Stomach (tissue), 19 donors: Measurements from ENCODE around the gene GTSF1L. TPM values are rescaled to one million over a fixed set of nuclear protein-coding genes. Genes with fewer than 3 reads are reported as not detected.

Experiments used
- DNase-seq, 2 donors: peaks; one replicate each; pipeline versions ENCODE4 v3.0.0 to v3.0.0-alpha.2; 2013 to 2019
- H3K27ac ChIP-seq, 5 donors: fragments of 200-600 bp in 4 of 5; sonication (generic) in 4 of 5; one replicate each; pipeline ENCODE4 v1.5.1; 2013 to 2019; ENCODE audit warnings: mild to moderate bottlenecking in 1 of 5, moderate library complexity in 1 of 5
- H3K27me3 ChIP-seq, 3 donors: fragments of 200-600 bp; sonication (generic); one replicate each; pipeline ENCODE4 v1.5.1; 2017 to 2019; ENCODE audit warnings: mixed run types in 1 of 3
- H3K36me3 ChIP-seq, 4 donors: fragments of 200-600 bp; sonication (generic); 1 replicate in 3 of 4; 2 replicates in 1 of 4; pipeline ENCODE4 v1.5.1; 2016 to 2019
- H3K4me1 ChIP-seq, 4 donors: fragments of 200-600 bp; sonication (generic); one replicate each; pipeline ENCODE4 v1.5.1; 2016 to 2019
- H3K4me3 ChIP-seq, 4 donors: fragments of 200-600 bp; sonication (generic) in 3 of 4; one replicate each; pipeline ENCODE4 v1.5.1; 2016 to 2019; ENCODE audit warnings: mild to moderate bottlenecking in 1 of 4
- H3K9me3 ChIP-seq, 4 donors: fragments of 200-600 bp; sonication (generic); one replicate each; pipeline ENCODE4 v1.5.1; 2016 to 2019
- EP300 ChIP-seq: sonication (generic); formaldehyde crosslinking; IDR thresholded peaks from one replicate; pipeline ENCODE4 v1.6.1; 2017; ENCODE audit warnings: antibody characterized with exemption
- POLR2A ChIP-seq, 4 donors: fragments of 450-650 bp; IDR thresholded peaks; one replicate each; pipeline ENCODE4 v1.6.1; 2016; ENCODE audit warnings: antibody characterized with exemption in 4 of 4, control low read depth in 2 of 4, mild to moderate bottlenecking in 1 of 4, moderate library complexity in 1 of 4
- POLR2AphosphoS5 ChIP-seq, 3 donors: sonication (generic); formaldehyde crosslinking; IDR thresholded peaks; one replicate each; pipeline ENCODE4 v1.6.1; 2016; ENCODE audit warnings: antibody characterized with exemption in 3 of 3
- WGBS, 5 donors: extraction: QIAGEN DNeasy Blood & Tissue Kit in 3 of 5; methylation state at CpG; one replicate each; pipeline versions ENCODE4 v1.1.5 to v1.1.7; 2013 to 2018; 5-methylcytosine and 5-hydroxymethylcytosine counted together
- intact Hi-C: fragments of 100-400 bp; cut with DNase I; formaldehyde crosslinking; loops from one replicate; pipeline ENCODE4 v1.15.1; 2023; ENCODE audit warnings: low total_unique reads
- long read RNA-seq, 10 donors: transcript quantifications; one replicate each; lab custom pipeline, GENCODE V29; 2026
- polyA plus RNA-seq, 3 donors: library from polyadenylated mRNA; stranded (reverse); fragments of 200-250 nt; gene quantifications; one replicate each; pipeline ENCODE4 v1.2.3, GENCODE V29; 2013
- total RNA-seq, 5 donors: library from RNA; depleted of rRNA; stranded (reverse); fragments of >200 nt; gene quantifications; one replicate each; pipeline versions ENCODE4 v1.1.0 to v1.2.3, GENCODE V29; 2014 to 2016
- TF ChIP-seq, protein P1 (sequence below), 7 experiments: fragments of 450-650 bp in 4 of 7; fragments of 200-600 bp in 3 of 7; sonication (generic) in 3 of 7; IDR thresholded peaks; one replicate each; pipeline ENCODE4 v1.5.1; 2016 to 2019; ENCODE audit warnings: antibody characterized with exemption in 7 of 7, control low read depth in 2 of 7, mild to moderate bottlenecking in 1 of 7
- donor health status: healthy with polysubstance abuse.
- donor health status: Bipolar disorder and iron deficiency.
- donor health status: healthy.

Gene GTSF1L
- total RNA-seq (not detected), polyA plus RNA-seq (not detected)
- long read RNA-seq, donor 1: 0 reads
- long read RNA-seq, donor 2: 0 reads
- long read RNA-seq, donor 3: 0 reads
- long read RNA-seq, donor 4: 0 reads
- long read RNA-seq, donor 5: 0 reads
- long read RNA-seq, donor 6: 0 reads
- long read RNA-seq, donor 7: 0 reads
- long read RNA-seq, donor 8: 0 reads
- long read RNA-seq, donor 9, partial matches to known transcripts: 0 of 1 reads
- long read RNA-seq, donor 9, other reads (novel, unspliced or antisense): 0 of 1 reads
- long read RNA-seq, donor 10: 0 reads

DNA sequence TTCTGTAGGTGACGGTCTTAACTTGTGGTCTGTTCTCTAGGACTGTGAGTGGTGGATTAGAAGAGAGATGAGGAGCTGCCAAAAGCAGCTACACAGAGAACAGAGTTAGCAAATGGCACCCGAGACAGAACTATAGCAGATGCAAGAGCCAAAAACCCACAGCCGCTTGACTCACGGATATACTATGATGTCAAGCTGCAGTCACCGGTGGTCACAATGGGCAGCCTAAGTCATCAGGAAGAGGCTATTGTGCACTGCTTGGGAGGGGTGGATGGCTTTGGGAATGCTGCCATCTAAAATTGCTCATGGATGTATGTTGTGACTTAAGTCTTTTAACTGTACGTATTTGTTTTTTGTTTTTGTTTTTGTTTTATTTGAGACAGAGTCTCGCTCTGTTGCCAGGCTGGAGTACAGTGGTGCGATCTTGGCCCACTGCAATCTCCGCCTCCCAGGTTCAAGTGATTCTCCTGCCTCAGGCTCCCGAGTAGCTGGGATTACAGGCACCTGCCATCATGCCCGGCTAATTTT is at the start of gene GTSF1L:
Gene GTSF1L, minus strand, starts transcription at position 192 of the 528 bp plus-strand sequence. CDS start 308 bp downstream, outside the sequence.
- H3K4me1 ChIP-seq: no peaks in the 10 kb centered on the region
- TF ChIP-seq, protein P1, sequence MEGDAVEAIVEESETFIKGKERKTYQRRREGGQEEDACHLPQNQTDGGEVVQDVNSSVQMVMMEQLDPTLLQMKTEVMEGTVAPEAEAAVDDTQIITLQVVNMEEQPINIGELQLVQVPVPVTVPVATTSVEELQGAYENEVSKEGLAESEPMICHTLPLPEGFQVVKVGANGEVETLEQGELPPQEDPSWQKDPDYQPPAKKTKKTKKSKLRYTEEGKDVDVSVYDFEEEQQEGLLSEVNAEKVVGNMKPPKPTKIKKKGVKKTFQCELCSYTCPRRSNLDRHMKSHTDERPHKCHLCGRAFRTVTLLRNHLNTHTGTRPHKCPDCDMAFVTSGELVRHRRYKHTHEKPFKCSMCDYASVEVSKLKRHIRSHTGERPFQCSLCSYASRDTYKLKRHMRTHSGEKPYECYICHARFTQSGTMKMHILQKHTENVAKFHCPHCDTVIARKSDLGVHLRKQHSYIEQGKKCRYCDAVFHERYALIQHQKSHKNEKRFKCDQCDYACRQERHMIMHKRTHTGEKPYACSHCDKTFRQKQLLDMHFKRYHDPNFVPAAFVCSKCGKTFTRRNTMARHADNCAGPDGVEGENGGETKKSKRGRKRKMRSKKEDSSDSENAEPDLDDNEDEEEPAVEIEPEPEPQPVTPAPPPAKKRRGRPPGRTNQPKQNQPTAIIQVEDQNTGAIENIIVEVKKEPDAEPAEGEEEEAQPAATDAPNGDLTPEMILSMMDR (IDR thresholded peaks at IDR 0.05): no peak
- TF ChIP-seq POLR2AphosphoS5 (IDR thresholded peaks at IDR 0.05) (no peak), POLR2A (IDR thresholded peaks at IDR 0.05) (no peak), EP300 (no peak)
- no peaks in the 10 kb centered on the region for H3K9me3 ChIP-seq
- WGBS, 5 donors: 84 to 85% (median 84%) methylated on average over 11 of the region's 11 CpGs
- DNase-seq: no peak
- peaks cover 0 to 8% (median 0%) of the 10 kb centered on the region in 3 donors for H3K27me3 ChIP-seq
- intact Hi-C loops: no loop called here
- H3K4me3 ChIP-seq: no peak within 1 kb of the TSS
- H3K27ac ChIP-seq: no peak within 1 kb of the TSS
- H3K36me3 ChIP-seq: no peaks in the 10 kb centered on the region

DNA sequence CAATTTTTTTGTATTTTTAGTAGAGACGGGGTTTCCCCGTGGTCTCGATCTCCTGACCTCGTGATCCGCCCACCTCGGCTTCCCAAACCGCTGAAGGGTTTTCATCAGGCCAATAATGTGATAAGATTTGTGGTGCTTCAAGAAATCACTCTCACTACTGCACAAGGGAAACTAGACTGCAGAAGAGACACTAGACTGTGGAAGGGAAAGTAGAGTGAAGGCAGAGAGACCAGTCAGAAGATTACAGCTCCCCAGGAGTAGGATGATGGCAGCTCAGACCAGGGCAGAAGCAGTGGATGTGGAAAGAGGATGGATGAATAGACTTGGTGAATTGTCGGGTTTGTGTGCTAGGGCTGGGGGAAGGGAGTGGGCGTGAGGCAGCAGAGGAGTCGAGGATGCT is 48.0 kb upstream of the GTSF1L start:
- intact Hi-C loops: no loop called here

DNA sequence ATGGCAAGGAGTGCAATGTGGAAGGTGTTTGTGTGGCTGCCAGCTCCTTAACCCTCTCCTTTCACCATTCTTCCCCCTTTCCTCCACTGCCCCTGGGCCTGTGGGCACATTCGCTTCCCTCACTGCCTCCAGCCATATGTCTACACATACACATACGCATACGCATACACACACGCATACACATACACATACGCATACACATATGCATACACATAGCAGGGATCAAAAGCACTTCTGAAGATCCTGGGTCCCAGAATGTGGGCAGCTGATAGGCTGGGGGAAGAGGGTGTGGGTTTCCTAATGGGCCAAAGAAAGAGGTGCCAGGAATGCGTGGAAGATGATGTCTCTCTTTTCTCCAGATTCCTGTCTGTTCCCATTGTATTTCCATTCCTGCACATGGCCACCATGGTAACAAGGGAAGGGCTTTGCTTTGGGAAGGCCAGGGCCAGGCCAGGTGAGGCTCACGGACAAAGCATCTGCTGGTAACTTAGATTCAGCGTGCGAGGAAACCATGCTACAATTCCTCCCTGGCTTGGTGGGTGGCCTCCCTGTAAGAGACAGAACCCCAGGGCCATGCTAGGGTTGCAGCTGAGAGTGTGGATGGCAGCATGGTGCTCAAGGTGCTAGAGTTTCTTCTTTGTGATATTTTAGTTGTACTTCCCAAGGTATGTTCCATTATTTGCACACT is 44.8 kb upstream of the GTSF1L start:
- 87 to 90% (median 89%) methylated on average over 9 of the region's 9 CpGs for WGBS, 5 donors
- Histone ChIP-seq H3K9me3 (no peaks in the 10 kb centered on the region), H3K4me1 (peaks cover 0 to 13% (median 6%) of the 10 kb centered on the region in 4 donors), H3K36me3 (no peaks in the 10 kb centered on the region), H3K27me3 (peaks cover 0 to 47% (median 9%) of the 10 kb centered on the region in 3 donors), H3K4me3 (no peak overlapping the region), H3K27ac (no peak overlapping the region)
- TF ChIP-seq EP300 (no peak), POLR2AphosphoS5 (IDR thresholded peaks at IDR 0.05) (no peak), POLR2A (IDR thresholded peaks at IDR 0.05) (no peak)
- TF ChIP-seq, protein P1 (IDR thresholded peaks at IDR 0.05): no peak
- DNase-seq: no peak
- intact Hi-C loops: no loop called here

More for the DNA sequence above, 48.0 kb upstream of the GTSF1L start:
- Histone ChIP-seq H3K36me3 (no peaks in the 10 kb centered on the region), H3K27ac (no peak overlapping the region), H3K27me3 (peaks cover 0 to 29% (median 3%) of the 10 kb centered on the region in 3 donors), H3K4me1 (no peaks in the 10 kb centered on the region), H3K9me3 (peaks cover 0 to 28% (median 24%) of the 10 kb centered on the region in 4 donors), H3K4me3 (no peak overlapping the region)
- no peak for TF ChIP-seq POLR2AphosphoS5 (IDR thresholded peaks at IDR 0.05)
- no peak for TF ChIP-seq EP300
- no peak for TF ChIP-seq POLR2A (IDR thresholded peaks at IDR 0.05)
- TF ChIP-seq, protein P1 (IDR thresholded peaks at IDR 0.05): no peak
- 77 to 90% (median 86%) methylated on average over 10 of the region's 10 CpGs for WGBS, 5 donors
- DNase-seq: no peak

DNA sequence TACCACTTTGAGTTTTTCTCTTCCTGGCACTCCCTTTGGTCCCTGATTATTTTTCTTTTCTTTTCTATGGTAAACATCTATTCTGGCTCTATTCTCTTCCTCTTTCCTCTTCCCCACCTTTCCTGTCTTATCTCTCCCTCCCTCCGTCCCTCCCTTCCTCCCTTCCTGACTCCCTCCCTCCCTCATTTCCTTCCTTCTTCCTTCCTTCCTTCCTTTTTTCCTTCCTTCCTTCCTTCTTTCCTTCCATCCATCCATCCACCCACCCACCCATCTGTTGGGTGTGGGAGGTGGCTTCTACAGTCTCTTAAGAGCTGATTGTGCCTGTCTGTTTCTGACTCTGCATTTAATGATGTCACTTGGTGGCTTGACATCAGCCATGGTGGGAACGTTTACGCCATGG is 43.5 kb upstream of the GTSF1L start:
- no peak for TF ChIP-seq POLR2AphosphoS5 (IDR thresholded peaks at IDR 0.05)
- TF ChIP-seq, protein P1 (IDR thresholded peaks at IDR 0.05): no peak
- TF ChIP-seq POLR2A (IDR thresholded peaks at IDR 0.05): no peak
- no peak for TF ChIP-seq EP300
- H3K4me3 ChIP-seq: no peak overlapping the region
- no peak overlapping the region for H3K27ac ChIP-seq
- H3K27me3 ChIP-seq: peaks cover 0 to 58% (median 16%) of the 10 kb centered on the region in 3 donors
- H3K36me3 ChIP-seq: no peaks in the 10 kb centered on the region
- intact Hi-C loops: no loop called here
- no peaks in the 10 kb centered on the region for H3K9me3 ChIP-seq
- H3K4me1 ChIP-seq: peaks cover 0 to 15% (median 6%) of the 10 kb centered on the region in 4 donors
- WGBS, 5 donors: 51 to 63% (median 55%) methylated on average over 3 of the region's 3 CpGs
- DNase-seq: no peak
